Fibroblast of skin of left biceps (primary cell): ENCODE results near the gene PPP2R2C.

ENCODE experiments used
- DNase-seq, 2 experiments: peaks; one replicate each; pipeline ENCODE4 v3.0.0-alpha.2; 2013; ENCODE audit warnings: low read depth in 2 of 2

PPP2R2C gene

GRCh38 chr4:6291784-6292297, 180.6 kb downstream of the PPP2R2C start:
- DNase-seq = no peak

GRCh38 chr4:6290769-6291547, 181.5 kb downstream of the PPP2R2C start:
- no peak for DNase-seq

DNA sequence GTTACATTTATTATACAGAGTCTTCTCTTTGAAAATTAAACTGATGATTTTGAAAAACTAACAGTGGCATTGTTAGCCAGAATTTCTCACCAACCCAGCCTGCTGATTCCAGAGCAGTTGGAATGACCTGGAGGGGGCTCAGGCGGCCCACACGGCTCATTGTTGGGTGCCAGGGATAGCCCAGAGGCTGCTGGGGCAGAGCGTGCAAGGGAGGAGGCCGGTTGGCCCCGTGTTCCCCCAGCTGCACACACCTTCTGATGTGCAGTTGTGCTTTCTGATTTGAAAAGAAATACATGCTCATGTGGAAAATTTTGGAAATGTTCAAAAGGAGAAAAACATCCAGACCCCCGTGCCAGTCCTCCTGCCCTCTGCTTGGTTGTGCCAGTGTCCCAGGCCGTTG, 182.2 kb downstream of the PPP2R2C start:
- no peak for DNase-seq

DNA sequence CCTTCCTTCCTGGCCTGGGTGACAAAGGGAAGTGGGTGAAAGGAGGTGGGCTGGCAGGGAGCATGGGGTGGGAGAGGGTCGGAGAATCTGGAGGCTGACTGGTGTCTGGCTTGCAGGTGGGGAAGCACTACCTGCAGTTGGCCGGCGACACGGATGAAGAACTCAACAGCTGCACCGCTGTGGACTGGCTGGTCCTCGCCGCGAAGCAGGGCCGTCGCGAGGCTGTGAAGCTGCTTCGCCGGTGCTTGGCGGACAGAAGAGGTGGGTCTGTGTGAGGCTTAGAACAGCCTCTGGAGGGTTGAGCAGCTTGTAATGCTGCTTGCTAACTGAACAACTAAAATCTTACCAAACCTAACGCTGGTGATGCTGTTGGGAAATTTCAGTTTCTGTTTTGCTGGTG, 183.5 kb downstream of the PPP2R2C start:
- DNase-seq = no peak

GRCh38 chr4:6288342-6288741, 184.1 kb downstream of the PPP2R2C start:
- no peak for DNase-seq

- DNase-seq = no peak
These were observed 185.2 kb downstream of the PPP2R2C start for GRCh38 chr4:6287017-6287788.

GRCh38 chr4:6283282-6283681, 189.1 kb downstream of the PPP2R2C start:
- no peak for DNase-seq

DNA sequence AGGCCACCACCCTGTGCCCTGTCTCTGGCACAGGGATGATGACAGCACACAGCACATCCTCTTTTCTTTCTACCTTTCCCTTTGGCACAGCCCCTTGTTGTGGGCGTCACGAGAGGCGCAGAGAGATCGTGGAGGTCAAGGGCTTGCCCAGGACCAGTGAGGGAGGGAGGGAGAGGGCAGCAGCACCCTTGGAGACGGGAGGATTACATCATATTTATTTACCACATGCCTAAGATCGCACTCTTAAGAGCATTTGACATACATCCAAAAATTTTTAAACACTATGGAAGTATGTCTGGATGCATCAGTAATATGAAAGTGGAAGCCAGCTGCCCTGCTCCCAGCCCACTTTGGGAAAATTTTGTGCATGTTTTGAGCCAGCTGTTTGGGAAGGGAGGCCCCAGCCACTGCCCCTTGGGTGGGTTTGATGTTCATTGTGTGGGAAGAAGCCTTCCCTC, 190.1 kb downstream of the PPP2R2C start:
- DNase-seq = no peak

DNA sequence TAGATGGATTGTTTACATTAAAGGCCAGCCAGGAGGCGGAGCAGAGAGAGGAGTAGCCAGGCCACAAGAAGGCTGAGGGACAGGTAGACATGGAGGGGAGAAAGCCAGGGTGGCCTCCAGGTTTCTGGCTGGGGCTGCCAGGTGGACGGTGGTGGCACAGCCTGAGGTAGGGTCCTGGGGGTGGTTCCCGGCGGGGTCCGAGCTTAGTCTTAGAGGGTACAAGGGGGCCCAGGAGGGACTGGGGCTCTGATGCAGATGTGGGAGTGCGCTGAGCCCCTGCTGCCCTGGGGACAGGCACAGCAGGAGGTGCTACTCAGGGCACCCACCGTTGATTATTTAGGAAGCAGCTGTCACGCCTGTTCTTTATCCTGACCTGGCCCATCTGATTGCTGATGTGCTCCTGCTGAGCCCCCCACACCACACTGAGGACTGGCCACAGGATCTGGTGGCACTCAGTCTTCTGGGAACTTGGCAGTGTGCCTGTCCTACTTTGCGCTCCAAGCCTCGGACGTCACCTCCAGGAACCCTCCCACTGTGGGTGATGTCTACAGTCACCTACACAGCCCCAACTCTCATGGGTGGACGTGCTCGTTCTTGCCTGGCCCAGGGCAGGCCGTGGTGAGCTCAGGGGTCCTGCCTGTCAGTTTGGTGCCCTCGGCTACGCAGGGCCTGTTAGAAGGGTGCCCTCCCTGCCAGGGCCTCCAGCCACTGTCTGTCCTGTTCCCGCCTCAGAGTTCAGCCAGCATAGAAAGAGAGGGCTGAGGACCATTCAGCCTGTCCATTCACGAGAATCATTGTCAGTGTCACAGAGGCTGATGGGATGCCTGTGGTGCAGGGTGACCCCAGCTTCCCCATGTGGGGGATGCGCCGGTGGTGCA, 190.7 kb downstream of the PPP2R2C start:
- DNase-seq = no peak

- no peak for DNase-seq
These were observed 191.9 kb downstream of the PPP2R2C start for GRCh38 chr4:6280365-6280996.

- no peak for DNase-seq
These were observed 192.7 kb downstream of the PPP2R2C start for GRCh38 chr4:6279582-6280289.

- DNase-seq = no peak
These were observed 193.6 kb downstream of the PPP2R2C start for GRCh38 chr4:6278801-6279197.

DNA sequence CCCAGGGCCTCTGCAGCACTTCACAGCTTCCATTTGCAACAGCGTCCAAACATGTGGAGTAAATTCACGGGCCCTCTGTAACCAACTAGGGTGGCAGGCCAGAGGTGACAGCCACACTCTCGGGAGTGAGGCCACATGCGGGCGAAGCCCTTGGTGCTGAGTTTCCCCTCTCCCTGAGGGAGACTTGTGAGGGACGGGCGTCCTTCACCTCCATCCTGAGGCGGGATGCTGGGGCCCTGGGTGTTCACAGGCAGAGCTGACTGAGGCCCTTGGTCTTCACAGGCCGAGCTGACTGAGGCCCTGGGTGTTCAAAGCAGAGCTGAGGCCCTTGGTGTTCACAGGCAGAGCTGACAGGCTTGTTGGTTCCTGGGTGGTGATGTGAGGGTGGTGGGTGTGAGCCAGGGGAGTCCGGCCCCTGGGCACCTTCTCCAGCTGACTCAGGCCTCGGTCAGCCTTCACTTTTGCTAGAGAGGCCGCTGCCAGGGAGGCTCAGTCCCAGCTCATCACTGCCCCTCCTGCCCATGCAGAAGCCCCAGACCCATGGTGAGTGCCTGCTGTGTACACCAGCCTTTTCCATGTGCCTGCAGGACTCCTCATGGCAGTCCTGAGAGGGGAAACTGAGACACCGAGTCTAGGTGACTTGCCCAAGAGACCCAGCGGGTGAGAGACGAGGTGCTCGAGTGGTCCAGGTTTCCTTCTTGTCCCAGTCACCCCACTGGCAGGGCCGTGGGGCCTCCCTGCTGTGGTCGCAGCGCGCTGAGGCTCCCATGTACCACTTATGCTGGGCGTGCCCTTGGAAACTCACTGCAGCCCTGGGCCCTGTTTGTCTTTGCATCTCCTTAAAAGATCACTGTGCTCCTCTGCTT, 194.2 kb downstream of the PPP2R2C start:
- DNase-seq = no peak

DNA sequence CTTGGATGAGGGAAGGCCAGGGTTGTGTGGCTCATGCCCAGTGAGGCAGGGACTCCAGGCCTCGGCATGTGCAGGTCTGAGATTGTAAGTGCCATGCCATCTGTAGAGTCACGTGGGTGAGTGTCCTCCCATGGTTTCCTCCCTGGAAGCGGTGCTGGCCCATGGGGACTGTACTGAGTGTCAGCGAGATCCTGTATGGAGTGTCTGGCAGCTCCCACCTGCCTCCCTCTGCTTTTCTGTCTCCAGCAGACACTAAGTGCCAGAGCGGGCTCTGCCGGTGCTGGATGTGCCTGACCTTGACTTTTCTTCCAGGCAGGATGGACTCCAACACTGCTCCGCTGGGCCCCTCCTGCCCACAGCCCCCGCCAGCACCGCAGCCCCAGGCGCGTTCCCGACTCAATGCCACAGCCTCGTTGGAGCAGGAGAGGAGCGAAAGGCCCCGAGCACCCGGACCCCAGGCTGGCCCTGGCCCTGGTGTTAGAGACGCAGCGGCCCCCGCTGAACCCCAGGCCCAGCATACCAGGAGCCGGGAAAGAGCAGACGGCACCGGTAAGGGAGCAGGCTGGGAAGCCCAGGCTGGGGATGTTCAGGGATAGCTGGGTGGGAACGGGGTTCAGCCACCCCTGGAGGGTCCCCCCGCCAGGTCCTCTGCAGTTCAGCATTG, 195.1 kb downstream of the PPP2R2C start:
- no peak for DNase-seq

- DNase-seq = no peak
These were observed 196.3 kb downstream of the PPP2R2C start for GRCh38 chr4:6275898-6276806.

DNA sequence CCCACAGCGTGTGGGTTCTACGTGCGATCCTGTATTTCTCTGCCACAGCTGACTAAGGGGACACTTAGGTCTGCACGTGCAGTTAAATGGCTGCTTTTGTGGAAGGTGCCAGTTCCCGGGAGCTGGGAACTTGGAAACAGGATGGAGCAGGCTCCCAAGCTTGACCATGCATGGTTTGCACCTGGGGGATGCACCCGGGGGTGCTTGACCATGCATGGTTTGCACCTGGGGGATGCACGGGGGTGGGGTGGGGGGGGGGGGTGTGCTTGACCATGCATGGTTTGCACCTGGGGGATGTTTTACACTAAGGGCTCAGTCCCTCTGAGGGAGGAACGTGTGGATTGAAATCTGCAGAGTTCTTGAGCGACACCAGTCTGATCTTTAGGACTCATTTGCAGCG, 197.1 kb downstream of the PPP2R2C start:
- DNase-seq = no peak

DNA sequence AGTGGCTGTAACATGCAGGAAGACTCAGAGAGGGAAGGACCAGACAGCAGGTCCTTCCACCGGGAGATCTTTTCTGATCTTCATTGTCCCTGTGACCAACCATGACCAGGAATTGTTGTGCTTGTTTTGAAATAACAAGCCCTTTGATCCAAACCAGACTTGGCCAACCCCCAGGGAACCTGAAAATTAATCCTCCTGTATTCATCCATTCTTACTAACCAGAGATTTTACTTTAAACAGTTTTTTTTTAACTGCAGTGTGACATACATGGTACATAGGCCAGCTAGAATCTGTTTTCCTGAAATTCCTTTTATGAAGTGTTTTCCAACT, 198.8 kb downstream of the PPP2R2C start:
- no peak for DNase-seq
